ENCODE data around the gene GRPEL2.

GRPEL2 gene

GRCh38 chr5:149358294-149358651 is 13.0 kb downstream of the GRPEL2 start:
- DNase-seq: peak; percentile 29

GRCh38 chr5:149358868-149359495 is 13.7 kb downstream of the GRPEL2 start:
- no peak for DNase-seq

- no peak for DNase-seq
Observed at GRCh38 chr5:149360272-149360671, 15.0 kb downstream of the GRPEL2 start.

GRCh38 chr5:149362541-149362940 is 17.2 kb downstream of the GRPEL2 start:
- DNase-seq: no peak

- DNase-seq: no peak
Observed at GRCh38 chr5:149363358-149363757, 18.1 kb downstream of the GRPEL2 start.

- DNase-seq: no peak
Observed at GRCh38 chr5:149363936-149364335, 18.6 kb downstream of the GRPEL2 start.

GRCh38 chr5:149364719-149365118 is 19.4 kb downstream of the GRPEL2 start:
- DNase-seq: no peak

- no peak for DNase-seq
Observed at GRCh38 chr5:149365418-149365817, 20.1 kb downstream of the GRPEL2 start.

- DNase-seq: no peak
Observed at GRCh38 chr5:149366169-149366729, 20.9 kb downstream of the GRPEL2 start.

- DNase-seq: peak; percentile 59
Observed at GRCh38 chr5:149367249-149367971, 22.1 kb downstream of the GRPEL2 start.

- no peak for DNase-seq
Observed at GRCh38 chr5:149367972-149368645, 22.8 kb downstream of the GRPEL2 start.

GRCh38 chr5:149370878-149371277 is 25.6 kb downstream of the GRPEL2 start:
- DNase-seq: no peak

- peak; percentile 67 for DNase-seq
Observed at GRCh38 chr5:149371296-149371962, 26.1 kb downstream of the GRPEL2 start.

- no peak for DNase-seq
Observed at GRCh38 chr5:149372076-149372795, 26.9 kb downstream of the GRPEL2 start.

GRCh38 chr5:149372932-149373331 is 27.6 kb downstream of the GRPEL2 start:
- no peak for DNase-seq

GRCh38 chr5:149374303-149374702 is 29.0 kb downstream of the GRPEL2 start:
- no peak for DNase-seq

- DNase-seq: no peak
Observed at GRCh38 chr5:149374801-149375200, 29.5 kb downstream of the GRPEL2 start.

- DNase-seq: no peak
Observed at GRCh38 chr5:149375434-149375833, 30.1 kb downstream of the GRPEL2 start.

- no peak for DNase-seq
Observed at GRCh38 chr5:149376104-149376503, 30.8 kb downstream of the GRPEL2 start.

GRCh38 chr5:149376711-149377447 is 31.6 kb downstream of the GRPEL2 start:
- DNase-seq: no peak

GRCh38 chr5:149378241-149378820 is 33.0 kb downstream of the GRPEL2 start:
- no peak for DNase-seq
